CD4-positive, alpha-beta T cell treated with Interferon alpha-2 for 1 hour (primary cell): ENCODE results near the gene SHROOM3.

ENCODE experiments used
- DNase-seq, 2 donors: peaks; one replicate each; pipeline ENCODE4 v3.0.0-alpha.2; 2020 to 2022

Gene SHROOM3

DNA sequence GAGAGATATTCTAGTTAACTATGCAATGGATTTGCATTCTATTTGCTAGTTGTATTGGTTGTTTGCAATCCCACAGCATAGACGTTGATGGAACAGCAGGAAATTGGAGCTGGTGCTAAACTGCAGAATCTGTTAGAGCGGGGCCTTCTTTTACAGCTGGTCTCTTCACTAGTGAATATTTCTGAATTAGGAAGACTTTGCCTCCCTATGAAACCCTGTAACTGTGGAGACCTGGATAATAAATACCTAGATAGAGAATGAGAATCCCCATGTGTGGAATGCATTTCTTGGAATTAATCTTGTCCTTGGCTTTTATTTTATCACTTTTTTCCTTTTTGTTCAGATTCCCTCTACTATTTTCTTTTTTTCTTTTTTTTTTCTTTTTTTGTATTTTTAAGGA lies 109.7 kb downstream of the SHROOM3 start:
- DNase-seq: no peak

DNA sequence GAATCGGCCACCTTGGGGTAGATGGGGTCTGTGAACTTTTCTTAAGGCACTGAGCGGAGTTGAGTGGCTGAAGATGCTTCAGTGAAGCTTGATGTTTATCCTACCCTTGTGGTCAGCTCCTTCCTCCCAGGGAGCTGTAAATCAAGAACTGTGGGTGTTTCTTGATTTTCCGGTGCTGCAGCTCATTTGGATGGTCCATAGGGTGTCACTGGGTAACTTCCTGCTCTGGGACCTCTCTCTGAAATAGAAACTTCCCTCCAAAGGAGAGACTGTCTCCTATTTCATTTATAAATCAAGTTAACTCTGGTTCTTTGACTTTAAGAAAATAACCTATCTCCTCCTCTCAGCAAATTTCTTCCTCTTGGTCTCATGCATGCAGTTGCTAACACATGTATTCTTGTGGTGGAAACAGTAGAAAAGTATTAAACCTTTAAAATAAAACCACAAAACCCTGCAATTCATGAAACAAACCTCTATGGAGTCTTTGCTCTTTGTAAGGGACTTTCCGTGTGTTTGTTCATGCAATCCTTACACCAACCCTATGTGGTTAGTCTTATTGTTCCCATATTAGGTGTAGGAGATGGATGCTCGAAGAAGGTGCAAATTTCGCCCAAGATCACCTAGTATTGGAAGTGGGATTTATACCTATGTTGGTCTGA lies 110.3 kb downstream of the SHROOM3 start:
- no peak for DNase-seq

DNA sequence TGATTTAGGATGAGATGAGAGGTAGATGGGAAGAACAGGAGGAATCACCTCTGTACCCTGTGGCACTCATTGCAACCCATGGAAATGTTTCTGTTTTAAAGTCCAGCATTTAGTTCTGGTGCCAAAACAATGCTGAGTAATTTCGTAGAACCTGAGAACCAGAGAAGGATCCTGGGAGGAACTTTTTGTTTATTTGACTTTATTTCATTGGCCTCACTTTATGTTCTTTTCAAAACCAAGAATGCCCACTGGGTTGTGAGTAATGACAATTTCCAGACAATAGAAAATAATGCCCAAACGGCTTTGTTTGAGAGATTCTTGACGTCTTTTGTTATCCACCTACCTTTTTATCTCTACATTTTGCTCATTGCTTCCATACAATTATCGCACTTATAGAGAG lies 111.3 kb downstream of the SHROOM3 start:
- DNase-seq: no peak

DNA sequence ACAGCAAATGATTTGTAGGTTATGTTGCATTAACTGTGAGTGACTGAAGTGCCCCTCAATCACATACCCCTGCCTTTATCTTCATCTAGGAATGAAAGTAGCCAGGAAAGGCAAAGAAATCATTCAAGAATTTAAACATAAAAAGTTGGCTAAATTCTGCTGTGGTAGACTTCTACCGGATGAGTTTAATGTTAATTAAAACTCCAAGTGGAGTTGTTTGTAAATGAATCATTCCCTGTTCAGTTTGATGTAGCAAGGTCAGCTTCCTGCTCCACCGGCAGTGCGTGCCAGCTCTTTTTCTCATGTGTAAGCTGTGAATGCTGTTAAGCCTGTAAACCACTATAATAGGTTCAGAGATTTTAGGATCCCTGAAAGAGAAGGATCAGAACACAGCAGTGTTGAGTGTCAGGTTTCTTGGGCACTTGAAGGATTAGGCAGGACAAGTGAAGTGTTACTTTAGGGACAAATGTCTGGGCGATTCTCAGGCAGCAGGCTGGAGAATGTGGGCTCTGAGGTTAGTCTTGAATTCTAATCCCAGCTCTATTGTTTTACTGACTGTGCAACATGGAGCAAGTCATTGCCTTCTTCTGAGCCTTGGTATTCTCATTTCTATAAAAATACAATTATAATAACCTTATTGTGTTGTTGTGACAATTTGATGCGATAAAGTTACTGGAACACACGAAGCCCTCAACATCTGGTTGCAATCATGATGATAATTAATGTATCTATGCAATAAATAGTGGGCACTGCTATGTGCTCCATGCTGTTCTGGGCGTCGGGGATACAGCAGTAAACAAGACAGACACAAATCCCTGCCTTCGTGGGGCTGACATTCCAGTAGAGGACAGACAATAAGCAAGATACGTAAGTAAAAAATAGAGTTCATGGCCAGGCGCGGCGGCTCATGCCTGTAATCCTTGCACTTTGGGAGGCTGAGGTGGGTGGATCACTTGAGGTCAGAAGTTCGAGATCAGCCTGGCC lies 112.0 kb downstream of the SHROOM3 start:
- no peak for DNase-seq

DNA sequence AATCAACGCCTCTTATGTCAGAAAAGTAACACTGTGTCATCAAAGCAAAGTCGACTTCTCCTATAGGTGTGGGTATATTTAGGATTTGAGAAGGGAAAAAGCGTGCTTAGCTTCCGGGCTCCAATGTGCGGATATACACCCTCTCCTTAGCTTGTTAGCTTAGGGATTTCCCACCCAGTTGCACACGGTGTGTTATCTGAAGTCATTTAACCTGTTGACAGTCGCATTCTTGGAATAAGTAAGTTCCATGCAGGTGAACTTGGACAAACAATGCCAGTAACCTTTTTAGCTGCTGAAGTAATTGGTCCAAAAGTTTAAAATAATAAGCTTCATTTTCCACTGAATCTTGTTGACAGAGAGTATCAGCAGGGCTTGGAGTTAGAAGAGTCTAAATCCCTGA lies 113.7 kb downstream of the SHROOM3 start:
- no peak for DNase-seq

DNA sequence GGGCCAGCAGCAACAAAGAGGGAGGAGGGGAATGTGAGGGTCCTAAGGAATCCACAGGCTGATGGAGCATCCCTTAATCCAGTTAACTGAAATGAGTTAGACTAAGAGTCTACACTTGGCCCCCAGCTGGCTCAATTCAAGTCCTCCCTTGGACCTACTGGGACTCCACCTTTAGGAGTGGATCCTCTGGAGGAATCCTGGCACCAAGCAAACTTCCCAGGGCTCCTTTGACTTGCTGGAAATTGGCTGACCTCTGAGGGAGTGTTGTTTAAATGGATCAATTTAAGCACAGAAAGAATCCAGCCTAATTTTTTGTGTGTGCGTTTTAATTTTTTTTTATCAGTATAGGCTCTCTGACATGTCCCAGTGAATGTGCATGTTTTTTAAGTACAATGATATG lies 114.7 kb downstream of the SHROOM3 start:
- no peak for DNase-seq

DNA sequence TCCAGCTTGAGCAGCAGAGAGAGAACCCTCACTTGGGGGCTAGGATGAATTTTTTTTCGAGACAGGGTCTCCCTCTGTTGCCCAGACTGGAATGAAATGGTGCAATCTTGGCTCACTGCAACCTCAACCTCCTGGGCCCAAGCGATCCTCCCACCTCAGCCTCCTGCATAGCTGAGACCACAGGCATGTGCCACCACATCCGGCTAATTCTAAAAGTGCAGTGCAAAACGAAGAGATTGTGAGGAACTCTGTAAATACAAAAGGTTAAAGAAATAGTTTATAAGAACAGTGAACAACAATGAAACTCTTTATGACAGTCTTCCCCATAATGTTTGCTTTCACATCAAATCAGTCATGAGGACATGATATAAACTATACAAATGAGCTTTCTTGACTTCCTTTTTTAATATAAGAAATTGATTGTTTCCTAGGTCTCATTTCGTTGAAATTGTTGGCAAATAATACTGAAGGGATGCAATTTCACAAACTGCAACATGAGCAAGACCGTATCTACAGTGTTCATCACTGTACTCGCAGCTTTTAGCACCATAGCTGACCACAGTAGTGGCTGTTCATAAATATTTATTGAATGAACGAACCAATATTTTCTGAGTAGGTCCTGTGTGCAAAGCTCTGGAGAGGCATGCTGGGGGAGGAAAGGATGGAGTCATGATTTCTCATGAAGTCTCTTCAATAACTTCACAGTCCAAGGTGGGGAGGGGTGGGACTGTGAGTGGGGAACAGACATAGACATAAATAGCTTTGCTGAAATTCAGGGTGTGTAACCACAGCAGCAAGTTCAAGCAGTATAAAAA lies 116.1 kb downstream of the SHROOM3 start:
- DNase-seq: no peak

DNA sequence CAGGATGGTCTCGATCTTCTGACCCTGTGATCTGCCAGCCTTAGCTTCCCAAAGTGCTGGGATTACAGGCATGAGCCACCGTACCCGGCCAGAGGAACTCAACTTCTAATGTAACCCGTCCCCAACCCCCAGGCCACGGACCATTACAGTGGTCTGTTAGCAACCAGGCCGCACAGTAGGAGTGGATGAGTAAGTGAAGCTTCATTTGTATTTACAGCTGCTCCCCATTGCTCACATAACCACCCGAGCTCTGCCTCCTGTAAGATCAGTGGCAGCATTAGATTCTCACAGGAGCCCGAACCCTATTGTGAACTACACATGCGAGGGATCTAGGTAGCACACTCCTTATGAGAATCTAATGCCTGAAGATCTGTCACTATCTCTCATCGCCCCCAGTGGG lies 119.6 kb downstream of the SHROOM3 start:
- DNase-seq: no peak

DNA sequence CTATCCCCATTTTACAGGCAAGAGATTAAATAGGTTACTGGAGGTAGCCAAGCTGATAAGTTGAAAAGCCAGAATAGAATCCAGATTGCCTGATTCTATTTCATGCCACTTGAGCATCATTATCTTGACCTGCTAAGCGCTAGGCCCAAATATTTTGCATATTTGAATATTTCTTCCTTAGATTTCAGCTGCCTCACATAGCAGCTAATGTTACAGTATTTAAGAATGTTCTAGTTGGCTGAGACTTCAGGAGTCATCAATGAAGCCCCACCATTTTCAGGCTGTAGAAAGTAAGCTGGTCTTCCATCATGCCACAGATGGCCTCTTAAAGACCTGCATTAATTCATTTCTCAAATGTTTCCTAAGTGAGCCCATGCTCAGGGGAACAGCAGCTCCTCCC lies 121.4 kb downstream of the SHROOM3 start:
- no peak for DNase-seq

DNA sequence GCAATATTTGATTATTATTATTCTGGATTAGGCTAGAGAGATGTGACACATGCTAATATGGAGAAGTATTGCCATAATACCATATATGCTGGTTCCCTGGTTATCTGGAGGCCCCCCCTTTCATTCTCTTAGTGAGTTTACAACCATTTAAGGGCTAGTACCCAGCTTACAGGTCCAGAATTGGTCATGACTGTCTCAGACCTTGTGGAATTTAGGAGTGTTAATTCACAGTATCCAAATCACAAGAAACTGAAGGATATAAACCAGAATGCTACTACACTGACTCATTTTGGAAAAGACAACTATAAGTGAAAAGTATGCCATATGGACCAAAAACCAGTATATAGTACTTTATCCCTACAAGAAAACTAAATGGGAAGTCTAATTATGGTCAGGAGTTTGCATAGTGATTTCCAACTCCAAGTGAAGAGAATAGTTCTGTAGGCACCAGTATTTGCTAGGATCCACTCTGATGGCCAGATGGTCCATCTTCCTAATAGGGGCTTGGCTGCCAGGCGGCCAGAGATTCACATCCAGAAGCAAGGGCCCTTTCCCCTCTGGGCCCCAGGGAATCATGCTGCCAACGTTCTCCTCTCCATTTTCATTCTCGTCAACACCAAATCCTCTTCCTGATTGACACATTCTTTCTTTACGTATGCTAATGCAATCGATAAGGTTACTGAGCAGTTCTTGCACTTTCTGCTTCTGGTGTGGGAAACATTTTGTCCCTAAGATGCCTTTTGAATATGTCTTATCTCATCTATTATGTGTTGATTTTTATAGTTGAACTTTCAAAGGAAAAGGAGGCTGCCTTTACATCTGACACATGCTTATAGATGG lies 123.6 kb downstream of the SHROOM3 start:
- no peak for DNase-seq

DNA sequence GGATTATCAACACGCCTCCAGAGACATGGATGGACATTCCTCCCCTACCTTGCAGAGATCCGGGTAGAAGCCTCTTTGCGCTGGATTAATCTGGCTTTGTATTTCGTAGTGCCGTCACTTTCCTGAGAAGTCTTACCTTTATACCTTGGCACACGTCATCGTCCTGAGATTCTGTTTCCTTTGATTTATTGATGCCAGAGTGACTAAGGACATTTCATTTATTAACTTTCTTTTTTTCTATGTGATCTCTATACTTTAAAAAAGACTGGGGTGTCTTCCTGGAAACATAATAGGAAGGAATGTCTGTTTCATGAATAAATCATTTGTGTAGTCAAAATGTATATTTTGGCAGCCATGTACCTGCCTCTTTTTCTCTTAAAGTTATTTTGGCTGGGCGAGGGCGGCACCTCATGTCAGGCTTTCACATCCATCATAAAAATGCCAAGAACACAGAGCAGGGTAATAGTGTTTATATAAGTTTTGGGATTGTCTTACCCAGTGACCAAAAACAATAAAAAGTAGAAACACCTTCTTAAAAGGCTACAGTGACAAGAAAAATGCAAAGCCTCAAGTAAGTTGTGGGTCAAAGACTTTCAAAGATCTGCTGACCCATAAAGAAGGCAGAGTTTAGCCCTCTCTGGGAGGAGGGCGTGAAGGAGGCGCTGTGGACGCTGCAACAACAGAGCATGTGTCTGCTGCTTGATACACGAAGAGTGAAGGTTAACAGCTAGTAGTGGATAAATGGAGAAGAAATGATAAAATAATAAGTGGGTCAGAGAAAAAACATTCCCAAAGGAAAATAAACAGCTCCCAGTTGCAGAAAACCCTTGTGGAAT lies 124.4 kb downstream of the SHROOM3 start:
- no peak for DNase-seq

DNA sequence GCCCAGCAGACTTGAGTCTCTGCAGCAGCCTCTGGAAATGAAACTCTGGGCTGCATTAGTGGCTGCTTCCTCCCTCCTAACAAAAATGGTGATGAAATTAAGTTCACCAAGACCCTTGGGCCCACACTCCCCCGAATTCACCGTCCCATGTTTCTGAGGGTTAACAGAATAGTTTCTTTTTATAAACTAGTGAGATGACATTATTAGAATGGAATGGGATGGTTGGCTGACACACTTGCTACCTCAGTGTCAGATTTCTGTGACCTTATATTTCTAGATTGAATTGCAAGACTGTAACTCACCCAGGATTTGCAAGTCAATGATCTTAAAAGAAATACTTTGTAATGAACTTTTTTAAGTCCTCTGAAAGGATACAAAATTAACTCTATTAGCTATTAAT lies 127.1 kb downstream of the SHROOM3 start:
- no peak for DNase-seq

DNA sequence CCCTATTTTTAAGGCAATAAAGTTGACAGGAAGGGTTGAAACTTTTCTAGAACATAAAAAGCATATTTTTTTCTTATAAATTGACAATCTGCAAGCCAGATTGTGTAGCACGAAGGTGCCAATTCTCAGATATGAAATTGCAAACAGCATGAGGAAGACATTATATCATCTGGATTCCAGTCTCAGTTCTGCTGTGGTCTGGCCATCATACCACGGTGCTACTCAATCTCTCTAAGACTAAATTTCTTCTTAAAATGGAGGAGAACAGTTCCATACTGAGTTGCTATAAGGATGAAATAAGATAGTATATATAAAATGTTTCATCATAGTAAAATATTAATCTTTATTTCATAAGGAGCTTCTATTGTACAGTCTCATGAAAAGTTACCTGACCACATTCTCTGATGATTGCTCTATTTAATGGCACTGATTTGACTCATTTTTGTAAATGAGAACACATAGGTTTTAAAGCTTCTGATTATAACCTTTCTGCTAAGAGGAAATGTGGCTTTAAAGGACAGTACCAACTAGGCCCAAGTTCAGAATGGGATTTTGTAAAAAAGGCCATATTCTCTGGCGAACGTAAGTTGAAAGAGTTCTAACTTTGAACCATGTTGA lies 127.9 kb downstream of the SHROOM3 start:
- no peak for DNase-seq

DNA sequence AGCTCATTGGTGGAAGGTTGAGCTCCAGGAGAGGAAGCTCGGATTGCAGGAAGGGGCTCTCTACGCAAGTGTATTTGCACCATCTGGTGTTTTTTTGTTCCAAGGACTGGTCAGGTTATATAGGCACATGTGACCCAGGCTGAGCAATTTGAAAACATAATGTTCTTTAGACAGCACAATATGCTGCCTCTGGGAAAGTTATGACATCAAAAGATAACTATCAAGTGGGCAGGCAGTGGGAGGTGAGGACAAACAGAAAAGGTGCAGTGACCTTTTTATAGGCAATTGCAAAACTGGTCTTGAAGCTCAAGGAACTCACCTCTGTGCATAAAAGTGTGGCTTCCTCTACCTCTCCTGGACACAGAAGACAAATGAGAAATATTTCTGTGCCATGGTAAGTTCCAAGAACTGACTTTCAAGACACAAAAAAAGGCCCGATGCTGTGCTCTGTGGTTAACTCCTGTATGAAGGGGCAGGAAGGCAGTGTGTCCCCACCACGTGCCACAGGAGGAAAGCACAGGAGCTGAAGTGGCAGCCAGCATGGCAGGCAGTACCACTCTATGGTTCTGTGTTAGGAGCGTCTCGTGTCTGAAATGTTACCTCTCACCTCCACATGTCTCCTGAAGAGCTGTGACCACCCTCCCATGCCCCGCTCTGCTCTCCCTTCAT lies 128.6 kb downstream of the SHROOM3 start:
- no peak for DNase-seq

DNA sequence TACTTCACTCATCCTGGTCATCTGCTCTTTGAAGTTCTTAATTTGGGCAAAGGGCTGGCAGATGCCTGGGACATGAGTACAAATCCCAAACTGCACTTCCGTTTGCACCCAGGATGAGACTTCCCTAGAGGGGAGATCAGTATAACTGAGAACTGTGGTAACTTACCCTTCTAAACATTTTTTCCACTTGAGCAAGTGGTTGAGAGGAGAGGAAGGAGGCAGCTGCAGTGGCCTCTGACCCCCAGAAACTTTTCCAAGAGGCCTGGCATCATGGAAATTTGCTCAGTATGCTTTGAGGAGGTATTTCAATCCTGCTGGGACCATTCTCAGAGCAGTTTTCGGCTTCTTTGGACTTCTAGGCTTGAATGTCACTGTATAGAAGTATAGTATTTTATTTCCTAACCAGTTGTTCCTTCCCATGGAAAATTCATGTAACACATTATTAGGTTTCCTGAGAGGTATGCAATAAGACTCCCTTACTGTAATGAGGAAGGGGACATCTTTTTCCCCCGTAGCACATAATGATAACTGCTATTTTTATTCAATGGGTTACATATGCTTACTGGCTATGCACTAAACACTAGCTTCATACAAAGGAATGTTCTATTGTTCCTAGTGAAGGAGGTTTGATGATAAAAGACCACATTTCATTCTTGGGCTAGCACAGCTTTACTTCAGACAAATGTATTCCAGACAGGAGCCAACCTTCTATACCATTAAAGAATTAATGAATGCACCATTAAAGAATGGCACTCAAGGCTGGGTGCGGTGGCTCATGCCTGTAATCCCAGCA lies 129.3 kb downstream of the SHROOM3 start:
- no peak for DNase-seq

DNA sequence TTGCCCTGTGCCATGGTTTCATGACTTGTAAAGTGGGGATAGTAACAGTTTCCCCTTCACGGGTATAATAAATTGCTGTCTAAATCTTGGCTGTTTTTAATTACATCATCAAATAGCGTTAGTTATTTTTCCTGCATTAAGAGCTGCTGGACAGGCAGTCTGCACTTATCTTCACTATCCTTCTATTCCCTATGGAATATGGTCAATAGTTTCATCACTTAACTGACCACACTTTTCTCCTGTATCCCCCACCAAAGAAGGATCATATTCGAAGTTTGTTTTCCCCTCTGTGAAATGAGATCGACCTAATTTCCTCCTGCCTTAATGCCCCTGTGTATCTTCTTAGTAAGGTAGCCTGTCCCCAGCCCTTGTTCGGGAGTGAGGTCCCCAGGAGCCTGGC lies 133.2 kb downstream of the SHROOM3 start:
- no peak for DNase-seq

DNA sequence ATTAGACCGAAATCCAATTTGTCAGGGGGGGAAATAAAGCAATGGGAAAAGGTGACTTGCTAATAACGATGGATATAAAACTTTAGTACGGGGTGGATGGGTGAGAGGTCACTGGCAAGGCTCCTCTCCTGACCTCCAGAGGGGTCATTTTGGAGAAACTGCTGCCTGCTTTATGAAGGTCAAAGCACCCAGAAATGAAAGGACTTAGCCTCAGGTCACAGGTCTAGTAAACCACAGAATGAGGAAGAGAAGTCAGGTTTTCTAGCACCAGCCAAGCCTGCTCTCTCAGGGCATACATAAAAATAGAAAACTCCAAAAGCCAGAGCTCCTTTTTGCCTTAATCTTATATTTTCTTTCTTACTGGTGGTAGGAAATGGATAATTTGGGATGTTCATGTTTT lies 134.2 kb downstream of the SHROOM3 start:
- no peak for DNase-seq

DNA sequence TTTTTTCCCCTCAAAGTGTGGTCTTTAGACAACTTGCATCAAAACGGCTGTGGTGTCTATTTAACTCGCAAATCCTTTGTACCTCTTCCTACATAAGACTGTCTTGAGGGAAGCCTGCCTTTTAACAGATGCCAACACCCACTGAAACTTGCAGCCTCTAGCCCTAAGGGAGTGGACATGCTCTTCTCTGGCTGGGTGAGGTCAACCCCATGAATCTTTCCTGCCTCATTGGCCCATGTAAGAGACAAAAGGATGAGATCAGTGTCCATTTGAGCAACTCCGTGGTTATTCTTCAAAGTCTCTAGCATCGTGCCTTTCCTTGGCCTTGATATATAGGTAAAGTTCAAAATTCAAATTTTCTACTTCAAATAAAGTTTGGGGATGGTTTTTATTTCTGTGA lies 134.7 kb downstream of the SHROOM3 start:
- DNase-seq: no peak

DNA sequence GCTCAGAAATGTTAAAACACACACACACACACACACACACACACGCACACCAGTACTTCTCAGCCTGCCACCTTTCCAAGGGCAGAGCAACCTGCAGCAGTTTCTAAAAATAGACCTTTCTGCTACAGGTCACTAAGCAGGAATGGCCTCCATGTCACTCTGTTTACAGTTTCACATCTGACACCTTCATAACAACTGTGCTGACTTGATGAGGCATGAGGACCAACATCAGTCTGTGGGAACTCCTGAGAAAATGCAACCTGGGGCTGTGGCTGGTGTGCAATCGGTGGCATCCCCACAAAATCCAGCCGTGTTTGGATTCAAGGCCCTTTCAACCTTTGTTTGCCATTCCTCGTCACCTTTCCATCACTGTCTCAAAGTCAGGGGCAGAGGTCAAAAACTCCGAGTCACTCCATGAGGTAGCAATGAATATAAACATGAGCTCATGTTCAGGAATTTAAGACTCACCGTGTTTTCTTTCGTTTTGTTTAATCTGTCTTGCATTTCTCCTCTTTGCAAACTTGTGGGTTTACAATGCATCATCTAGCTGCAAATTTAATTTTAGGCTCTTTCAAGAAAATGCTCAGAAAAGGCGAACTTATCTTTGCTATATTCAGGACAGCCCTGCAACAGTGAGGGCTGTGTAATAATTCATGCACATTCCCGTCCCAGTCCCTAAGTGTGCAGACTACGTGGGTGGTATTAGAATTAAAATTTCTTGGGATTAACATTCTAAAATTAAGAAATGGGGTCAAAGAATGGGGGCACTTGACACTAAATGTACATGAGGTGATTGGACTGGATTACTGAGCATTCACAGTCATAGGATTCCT lies 135.3 kb downstream of the SHROOM3 start:
- DNase-seq: no peak
